Hematopoietic multipotent progenitor cell treated with erythropoietin and hydrocortisone succinate and interleukin-3 and kit ligand, for 4 days (in vitro differentiated cells): ENCODE measurements around the gene DIS3L.
A peak's percentile ranks its signal among the peaks of the same experiment; 100 is the strongest.
"Not testable (repeated sequence)": the region's sequence is repeated elsewhere in the genome, so short reads cannot be mapped to it uniquely, and the experiment has no call there.

Experiments used
- DNase-seq: peaks from one replicate; pipeline ENCODE4 v3.0.0-alpha.2; 2015

DIS3L gene

GRCh38 chr15:66312144-66312543 is 18.8 kb downstream of the DIS3L start:
- DNase-seq: no peak

GRCh38 chr15:66323312-66323928 is 30.1 kb downstream of the DIS3L start:
- peak; percentile 6 for DNase-seq

- DNase-seq: no peak
Measured at GRCh38 chr15:66326051-66326450, 32.7 kb downstream of the DIS3L start.

GRCh38 chr15:66327736-66328135 is 34.4 kb downstream of the DIS3L start:
- DNase-seq: no peak

GRCh38 chr15:66328771-66329170 is 35.4 kb downstream of the DIS3L start:
- no peak for DNase-seq

GRCh38 chr15:66348530-66348929 is 55.2 kb downstream of the DIS3L start:
- not testable (repeated sequence) for DNase-seq

GRCh38 chr15:66356077-66356358 is 62.6 kb downstream of the DIS3L start:
- no peak for DNase-seq

DNA sequence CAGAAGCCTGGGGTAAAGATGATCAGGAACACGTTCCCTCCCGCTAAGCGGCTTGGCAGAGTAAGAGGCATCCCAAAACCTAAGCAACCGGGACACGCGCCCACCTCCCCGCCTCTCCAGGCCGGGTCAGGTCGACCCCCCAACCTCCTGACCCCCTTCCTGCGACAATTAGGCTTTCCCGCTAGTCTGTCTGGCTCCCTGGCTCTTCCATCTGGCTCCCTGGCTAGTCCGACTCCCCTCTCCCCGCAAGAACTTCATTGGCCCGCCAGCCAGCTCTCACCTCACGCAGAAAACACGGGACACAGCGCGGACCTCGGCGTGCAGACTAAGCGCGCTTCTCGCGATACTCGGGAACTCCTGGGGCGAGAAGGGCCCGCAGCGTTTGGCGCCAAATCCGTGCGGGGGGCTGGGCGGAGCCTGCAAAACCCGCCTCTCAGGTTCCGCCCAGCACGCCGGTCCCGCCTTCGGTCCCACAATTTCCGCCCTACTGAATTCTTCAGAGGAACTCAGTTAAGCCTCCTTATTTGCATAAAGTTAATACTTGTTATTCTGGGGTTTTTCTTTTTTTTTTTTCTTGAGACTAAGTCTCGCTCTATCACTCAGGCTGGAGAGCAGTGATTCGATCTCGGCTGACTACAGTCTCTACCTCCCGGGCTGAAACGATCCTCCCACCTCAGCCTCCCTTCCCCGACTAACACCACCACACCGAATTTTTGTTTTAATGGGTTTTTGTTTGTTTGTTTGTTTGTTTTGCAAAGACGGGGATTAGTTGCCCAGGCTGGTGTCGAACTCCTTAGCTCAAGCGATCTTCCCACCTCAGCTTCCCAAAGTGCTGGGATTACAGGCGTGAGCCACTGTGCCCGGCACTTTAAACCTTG is 63.2 kb downstream of the DIS3L start, which contains the start of gene TIPIN:
TIPIN (minus strand) TSS at position 327 of the 878 bp plus-strand sequence. CDS start 3,738 bp downstream, outside the sequence.
- peak; percentile 99 for DNase-seq

GRCh38 chr15:66359740-66360139 is 66.4 kb downstream of the DIS3L start:
- no peak for DNase-seq

GRCh38 chr15:66361745-66362460 is 68.5 kb downstream of the DIS3L start:
- DNase-seq: not testable (repeated sequence)

DNA sequence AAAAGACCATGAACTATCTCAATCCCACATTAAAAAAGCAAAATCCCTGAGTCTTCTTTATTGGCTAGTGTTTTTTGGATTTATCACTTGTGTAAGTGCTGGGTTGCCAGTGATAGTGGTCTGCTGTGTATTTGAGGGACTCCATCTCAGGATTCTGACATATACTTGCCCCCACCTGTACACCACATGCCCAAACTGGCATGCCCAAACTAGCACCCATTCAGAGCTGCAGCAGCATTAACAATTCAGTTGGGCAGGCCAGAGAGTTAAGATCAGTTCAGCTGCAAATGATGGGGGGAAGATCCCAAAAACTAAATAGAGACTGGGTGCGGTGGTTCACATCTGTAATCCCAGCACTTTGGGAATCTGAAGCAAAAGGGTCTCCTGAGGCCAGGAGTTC is 69.4 kb downstream of the DIS3L start:
- DNase-seq: no peak

DNA sequence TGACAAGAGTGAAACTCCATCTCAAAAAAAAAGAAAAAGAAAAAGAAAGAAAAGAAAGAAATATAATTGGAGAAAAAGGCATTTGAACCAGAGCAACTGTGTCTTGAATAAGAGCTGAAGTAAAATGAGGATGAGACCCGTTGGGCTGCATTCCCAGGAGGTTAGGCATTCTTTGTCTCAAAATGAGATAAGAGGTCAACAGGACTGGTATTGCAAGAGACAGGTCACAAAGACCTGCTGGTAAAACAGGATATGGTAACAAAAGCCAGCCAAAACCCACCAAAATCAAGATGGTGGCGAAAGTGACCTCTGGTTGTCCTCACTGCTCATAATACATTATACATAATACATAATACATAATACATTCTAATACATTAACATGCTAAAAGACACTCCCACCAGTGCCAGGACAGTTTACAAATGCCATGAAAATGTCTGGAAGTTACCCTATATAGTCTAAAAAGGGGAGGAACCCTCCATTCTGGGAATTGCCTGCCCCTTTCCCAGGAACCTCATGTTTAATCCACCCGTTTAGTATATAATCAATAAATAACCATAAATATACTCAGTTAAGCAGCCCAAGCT is 71.7 kb downstream of the DIS3L start:
- DNase-seq: no peak

GRCh38 chr15:66369773-66370651 is 76.6 kb downstream of the DIS3L start:
- peak; percentile 59 for DNase-seq

GRCh38 chr15:66374179-66374578 is 80.8 kb downstream of the DIS3L start:
- DNase-seq: no peak

DNA sequence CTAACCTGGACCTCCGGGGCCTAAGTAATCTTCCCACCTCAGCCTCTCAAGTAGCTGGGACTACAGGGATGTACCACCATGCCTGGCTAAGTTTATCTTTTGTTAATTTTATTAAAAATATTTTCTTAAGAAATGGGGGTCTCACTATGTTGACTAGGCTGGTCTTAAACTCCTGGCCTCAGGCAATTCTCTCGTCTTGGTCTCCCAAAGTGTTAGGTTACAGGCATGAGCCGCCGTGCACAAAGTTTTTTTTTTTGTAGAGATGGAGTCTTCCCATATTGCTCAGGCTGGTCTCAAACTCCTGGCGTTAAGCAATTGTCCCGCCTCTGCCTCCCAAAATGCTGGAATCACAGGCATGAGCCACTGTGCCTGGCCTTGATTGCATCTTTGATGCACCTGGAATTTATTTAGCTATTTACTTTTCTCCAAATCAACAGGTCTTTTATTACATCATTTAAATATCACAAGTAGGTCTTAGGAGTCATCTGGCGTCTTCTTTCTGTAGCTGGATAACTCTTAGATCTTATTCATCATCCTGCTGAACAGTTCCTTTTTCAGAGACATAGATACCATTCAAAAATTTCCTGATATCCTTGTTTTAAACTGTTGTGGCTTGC is 85.6 kb downstream of the DIS3L start:
- no peak for DNase-seq

GRCh38 chr15:66381376-66381775 is 88.0 kb downstream of the DIS3L start:
- DNase-seq: not testable (repeated sequence)
